ENCODE data around the gene ARFGEF3.

- no peak for TF ChIP-seq CTCF (IDR thresholded peaks at IDR 0.05)
- TF ChIP-seq POLR2A (IDR thresholded peaks at IDR 0.05), result no peak
- no peak for TF ChIP-seq POLR2AphosphoS5 (IDR thresholded peaks at IDR 0.05)
Observed at GRCh38 chr6:138160329-138161087, 1.2 kb upstream of the ARFGEF3 start.

Measured in breast epithelium (tissue), 3 donors.